C1 segment of cervical spinal cord (tissue), 14 donors: Measurements from ENCODE around the gene GGTLC3.
"Not testable (repeated sequence)": the region's sequence is repeated elsewhere in the genome, so short reads cannot be mapped to it uniquely, and the experiment has no call there.

Source experiments
- DNase-seq, 14 donors: peaks; one replicate each; lab custom pipeline; 2025; lab: John Stamatoyannopoulos, UW

Gene GGTLC3

GRCh38 chr22:18518061-18518460, at the start of gene GGTLC3:
Gene GGTLC3 (minus strand): TSS chr22:18518161. CDS start chr22:18517897, 264 bp downstream.
- DNase-seq: not testable (repeated sequence)

- DNase-seq: not testable (repeated sequence)
These were observed 42.4 kb upstream of the GGTLC3 start for GRCh38 chr22:18560099-18560974.

- not testable (repeated sequence) for DNase-seq
These were observed 41.0 kb upstream of the GGTLC3 start for GRCh38 chr22:18558939-18559338.

GRCh38 chr22:18558516-18558915, 40.6 kb upstream of the GGTLC3 start:
- DNase-seq: not testable (repeated sequence)

- DNase-seq: not testable (repeated sequence)
These were observed 36.6 kb upstream of the GGTLC3 start for GRCh38 chr22:18554280-18555256.

- not testable (repeated sequence) for DNase-seq
These were observed 35.1 kb upstream of the GGTLC3 start for GRCh38 chr22:18552839-18553597.

GRCh38 chr22:18551046-18551445, 33.1 kb upstream of the GGTLC3 start:
- DNase-seq: not testable (repeated sequence)

- DNase-seq: not testable (repeated sequence)
These were observed 31.7 kb upstream of the GGTLC3 start for GRCh38 chr22:18549458-18550179.

GRCh38 chr22:18544615-18545014, 26.7 kb upstream of the GGTLC3 start:
- DNase-seq: not testable (repeated sequence)

- not testable (repeated sequence) for DNase-seq
These were observed 25.4 kb upstream of the GGTLC3 start for GRCh38 chr22:18543400-18543799.

- DNase-seq: not testable (repeated sequence)
These were observed 22.0 kb upstream of the GGTLC3 start for GRCh38 chr22:18539994-18540393.

GRCh38 chr22:18534315-18534714, 16.4 kb upstream of the GGTLC3 start:
- not testable (repeated sequence) for DNase-seq

GRCh38 chr22:18533633-18534032, 15.7 kb upstream of the GGTLC3 start:
- DNase-seq: not testable (repeated sequence)

- not testable (repeated sequence) for DNase-seq
These were observed 11.6 kb upstream of the GGTLC3 start for GRCh38 chr22:18529416-18530145.

- not testable (repeated sequence) for DNase-seq
These were observed 10.8 kb upstream of the GGTLC3 start for GRCh38 chr22:18528597-18529415.

- not testable (repeated sequence) for DNase-seq
These were observed 10.0 kb upstream of the GGTLC3 start, which contains the start of gene TMEM191B for GRCh38 chr22:18527752-18528596. Gene TMEM191B (plus strand): TSS chr22:18527802. CDS start chr22:18527981, 179 bp downstream.

- not testable (repeated sequence) for DNase-seq
These were observed 5.4 kb upstream of the GGTLC3 start for GRCh38 chr22:18523328-18523727.

GRCh38 chr22:18522762-18523161, 4.8 kb upstream of the GGTLC3 start:
- not testable (repeated sequence) for DNase-seq
